Psoas muscle (tissue), 8 donors: ENCODE measurements around the gene ODAD3. TPM values are rescaled to one million over a fixed set of nuclear protein-coding genes. Genes with fewer than 3 reads are reported as not detected.

Source experiments
- ATAC-seq, 4 donors: fragments of 200-7000 bp; cut with Tn5 transposase; one replicate each; pipeline ENCODE4 v1.9.1; 2020; ENCODE audit warnings: moderate library complexity in 3 of 4, mild to moderate bottlenecking in 2 of 4
- DNase-seq, 2 donors: peaks; one replicate each; pipeline ENCODE4 v3.0.0-alpha.2; 2020
- H3K27ac ChIP-seq: fragments of 200-600 bp; one replicate; pipeline ENCODE4 v1.8.0; 2022
- H3K27me3 ChIP-seq, 3 donors: fragments of 200-600 bp in 1 of 3; one replicate each; pipeline versions ENCODE4 v1.6.1 to v1.8.0; 2013 to 2022; ENCODE audit warnings: low read length in 2 of 3, mild to moderate bottlenecking in 2 of 3, moderate library complexity in 1 of 3; ENCODE audit not compliant: insufficient read depth in 3 of 3
- H3K36me3 ChIP-seq, 2 donors: fragments of 200-600 bp in 1 of 2; one replicate each; pipeline versions ENCODE4 v1.6.1 to v1.8.0; 2013 to 2022; ENCODE audit warnings: low read depth in 1 of 2, mild to moderate bottlenecking in 1 of 2, moderate library complexity in 1 of 2; ENCODE audit not compliant: insufficient read depth in 1 of 2
- H3K4me1 ChIP-seq: fragments of 200-600 bp; one replicate; pipeline ENCODE4 v1.8.0; 2022
- H3K4me3 ChIP-seq: fragments of 200-600 bp; one replicate; pipeline ENCODE4 v1.8.0; 2022; ENCODE audit warnings: mild to moderate bottlenecking
- H3K9me3 ChIP-seq: fragments of 200-600 bp; one replicate; pipeline ENCODE4 v1.8.0; 2022
- CTCF ChIP-seq: fragments of 200-600 bp; IDR thresholded peaks from one replicate; pipeline ENCODE4 v1.8.0; 2022; ENCODE audit warnings: antibody characterized with exemption
- WGBS, 3 donors: extraction: QIAGEN DNeasy Blood & Tissue Kit; methylation state at CpG; one replicate each; pipeline versions ENCODE4 v1.1.6 to v1.1.7; 2013; 5-methylcytosine and 5-hydroxymethylcytosine counted together
- intact Hi-C, 2 donors: fragments of 100-400 bp; cut with DNase I; formaldehyde crosslinking; loops; one replicate each; pipeline versions ENCODE4 v1.11.0 to v1.14.2; 2022
- polyA plus RNA-seq, 3 donors: library from polyadenylated mRNA; stranded (reverse); fragments of 200-250 nt; gene quantifications; one replicate each; pipeline ENCODE4 v1.2.3, GENCODE V29; 2013
- total RNA-seq, 4 donors: library from RNA; stranded (reverse); fragmentation: NEBNext Ultra II Directional in 2 of 4; extraction: Animal tissue kit (Norgen Biotek cat#: 25700) in 2 of 4; gene quantifications; one replicate each; pipeline versions ENCODE4 v1.2.1 to v1.2.4, GENCODE V29; 2021 to 2023
- donor health status: healthy with polysubstance abuse.
- donor health status: DM: no; HTN: no; CAD: no; lungs with moderate emphysema.
- donor health status: Bipolar disorder and iron deficiency.
- donor health status: healthy.
- donor health status: DM: yes; HTN: yes; CAD: no.
- donor health status: DM: no; HTN: no; CAD: no.
- donor health status: DM: no; HTN: no; CAD: no.
- donor health status: DM: yes; HTN: yes; CAD: no.

ODAD3 gene
- total and polyA plus RNA-seq, 7 donors: 0.09 to 0.87 (median 0.17) TPM; not detected in 2

GRCh38 chr19:11448410-11448809 is 13.5 kb upstream of the ODAD3 start:
- Histone ChIP-seq H3K4me1 (no peaks in the 10 kb centered on the region), H3K27ac (no peak overlapping the region), H3K9me3 (no peaks in the 10 kb centered on the region), H3K4me3 (no peak overlapping the region), H3K27me3 (peaks cover 0 to 9% (median 8%) of the 10 kb centered on the region in 3 donors), H3K36me3 (peaks cover 0 to 67% of the 10 kb centered on the region in 2 donors)
- DNase-seq (no peak), ATAC-seq (no peak)
- WGBS, 3 donors: 87 to 89% (median 88%) methylated on average over 13 of the region's 13 CpGs
- intact Hi-C loops: loop anchor here in 1 of 2 donors (5.0 kb wide), 1 partner anchor 156 kb away; no protein-coding TSS in a partner anchor
- no peak for TF ChIP-seq CTCF

GRCh38 chr19:11447347-11448262 is 12.7 kb upstream of the ODAD3 start:
- no peaks in the 10 kb centered on the region for H3K9me3 ChIP-seq
- WGBS, 3 donors: 88 to 89% (median 89%) methylated on average over 27 to 35 of the region's 35 CpGs
- peaks cover 0 to 2% (median under 1%) of the 10 kb centered on the region in 3 donors for H3K27me3 ChIP-seq
- intact Hi-C loops: loop anchor here in 1 of 2 donors (5.0 kb wide), 1 partner anchor 155 kb away; no protein-coding TSS in a partner anchor
- DNase-seq (no peak), ATAC-seq (no peak)
- peaks cover 0 to 75% of the 10 kb centered on the region in 2 donors for H3K36me3 ChIP-seq
- no peak for TF ChIP-seq CTCF
- H3K4me3 ChIP-seq: no peak overlapping the region
- no peak overlapping the region for H3K27ac ChIP-seq
- no peaks in the 10 kb centered on the region for H3K4me1 ChIP-seq

GRCh38 chr19:11446652-11447301 is 11.9 kb upstream of the ODAD3 start:
- ATAC-seq (peak; percentile 61 to 79 (median 68)), DNase-seq (peak; percentile 58 to 80)
- no peak overlapping the region for H3K27ac ChIP-seq
- intact Hi-C loops: loop anchor here in 1 of 2 donors (5.0 kb wide), 1 partner anchor 154 kb away; no protein-coding TSS in a partner anchor
- TF ChIP-seq CTCF: peak; percentile 61
- H3K9me3 ChIP-seq: no peaks in the 10 kb centered on the region
- no peak overlapping the region for H3K4me3 ChIP-seq
- H3K27me3 ChIP-seq: no peaks in the 10 kb centered on the region
- WGBS, 3 donors: 51 to 65% (median 62%) methylated on average over 17 to 23 of the region's 23 CpGs
- H3K4me1 ChIP-seq: no peaks in the 10 kb centered on the region
- H3K36me3 ChIP-seq: peaks cover 0 to 83% of the 10 kb centered on the region in 2 donors

- H3K4me3 ChIP-seq: no peak overlapping the region
- no peaks in the 10 kb centered on the region for H3K27me3 ChIP-seq
- no peaks in the 10 kb centered on the region for H3K9me3 ChIP-seq
- DNase-seq (no peak), ATAC-seq (peak in 1 of 4 donors; percentile 26)
- no peak overlapping the region for H3K27ac ChIP-seq
- TF ChIP-seq CTCF: no peak
- no peaks in the 10 kb centered on the region for H3K4me1 ChIP-seq
- H3K36me3 ChIP-seq: peaks cover 0 to 89% of the 10 kb centered on the region in 2 donors
- 87 to 96% (median 92%) methylated on average over 12 to 14 of the region's 14 CpGs for WGBS, 3 donors
- intact Hi-C loops: loop anchor here in 1 of 2 donors (5.0 kb wide), 1 partner anchor 154 kb away; no protein-coding TSS in a partner anchor
Measured at GRCh38 chr19:11446271-11446651, 11.3 kb upstream of the ODAD3 start.
